B cell (primary cell): ENCODE measurements around the gene RSPRY1. TPM values are rescaled to one million over a fixed set of nuclear protein-coding genes. Genes with fewer than 3 reads are reported as not detected.
A peak's percentile ranks its signal among the peaks of the same experiment; 100 is the strongest.

Experiments used
- ATAC-seq: fragments of 200-7000 bp; cut with Tn5 transposase; one replicate; pipeline ENCODE4 v1.10.0; 2021; ENCODE audit warnings: low read depth, mild to moderate bottlenecking, moderate number of reproducible peaks, moderate library complexity
- CTCF ChIA-PET: fragments of 350-600 bp; sonication (Branson Sonifier 250); formaldehyde crosslinking; loops from one replicate; lab custom pipeline; 2021; ENCODE audit warnings: antibody characterized with exemption, inconsistent platforms; lab: Charles Lee
- POLR2A ChIA-PET: fragments of 350-600 bp; sonication (Branson Sonifier 250); formaldehyde crosslinking; loops from one replicate; lab custom pipeline; 2021; ENCODE audit warnings: antibody characterized with exemption; lab: Charles Lee
- DNase-seq: peaks from one replicate; pipeline ENCODE4 v3.0.0; 2013
- H2AFZ ChIP-seq: 2 replicates; pipeline ENCODE4 v1.6.1; 2012; ENCODE audit warnings: mild to moderate bottlenecking, low read depth, low read length; ENCODE audit not compliant: insufficient read depth, poor library complexity, severe bottlenecking
- H3K27ac ChIP-seq, 2 donors: 1 replicate in 1 of 2; 2 replicates in 1 of 2; pipeline ENCODE4 v1.5.1; 2012 to 2013; ENCODE audit warnings: low read length in 2 of 2, mild to moderate bottlenecking in 2 of 2, moderate library complexity in 1 of 2
- H3K27me3 ChIP-seq, 4 experiments: fragments of 200-600 bp in 1 of 4; sonication (generic) in 1 of 4; replicated peaks in 1 of 4; 1 replicate in 2 of 4; 2 replicates in 2 of 4; pipeline versions ENCODE4 v1.6.1 to v1.7.0; 2013 to 2016; ENCODE audit warnings: low read length in 3 of 4, mild to moderate bottlenecking in 2 of 4, mixed read lengths in 1 of 4, moderate library complexity in 1 of 4; ENCODE audit not compliant: insufficient read depth in 4 of 4, control insufficient read depth in 3 of 4; ENCODE audit errors: control extremely low read depth in 1 of 4
- H3K36me3 ChIP-seq, 2 experiments: replicated peaks in 1 of 2; 1 replicate in 1 of 2; 2 replicates in 1 of 2; pipeline versions ENCODE4 v1.6.1 to v1.7.1; 2013; ENCODE audit warnings: low read length in 1 of 2; ENCODE audit not compliant: insufficient read depth in 2 of 2, control insufficient read depth in 1 of 2; ENCODE audit errors: control extremely low read depth in 1 of 2, extremely low read depth in 1 of 2
- H3K4me1 ChIP-seq, 2 donors: fragments of 200-600 bp in 1 of 2; sonication (generic) in 1 of 2; 1 replicate in 1 of 2; 2 replicates in 1 of 2; pipeline versions ENCODE4 v1.5.1 to v1.6.1; 2013 to 2017; ENCODE audit warnings: low read length in 2 of 2; ENCODE audit not compliant: control insufficient read depth in 2 of 2, insufficient read depth in 2 of 2
- H3K4me2 ChIP-seq: replicated peaks from 2 replicates; pipeline ENCODE3; 2012; ENCODE audit warnings: mild to moderate bottlenecking, low read depth, low read length; ENCODE audit not compliant: poor library complexity, severe bottlenecking
- H3K4me3 ChIP-seq, 5 experiments: fragments of 200-600 bp in 1 of 5; sonication (generic) in 1 of 5; 1 replicate in 3 of 5; 2 replicates in 2 of 5; pipeline versions ENCODE4 v1.5.1 to v1.7.0; 2011 to 2016; ENCODE audit warnings: low read length in 4 of 5, mild to moderate bottlenecking in 4 of 5, low read depth in 2 of 5, control low read depth in 1 of 5, moderate library complexity in 1 of 5; ENCODE audit not compliant: insufficient read depth in 1 of 5; ENCODE audit errors: control extremely low read depth in 1 of 5, extremely low read depth in 1 of 5
- H3K79me2 ChIP-seq: fragments of 200-600 bp; sonication (generic); one replicate; pipeline ENCODE4 v1.6.0; 2016; ENCODE audit warnings: low read length; ENCODE audit not compliant: control insufficient read depth, insufficient read depth
- H3K9ac ChIP-seq: fragments of 200-600 bp; sonication (generic); 2 replicates; pipeline ENCODE4 v1.6.1; 2017; ENCODE audit warnings: mild to moderate bottlenecking, low read length, moderate library complexity
- H3K9me3 ChIP-seq, 3 donors: one replicate each; pipeline versions ENCODE4 v1.6.1 to v1.7.1; 2013; ENCODE audit warnings: low read length in 2 of 3; ENCODE audit not compliant: control insufficient read depth in 2 of 3, insufficient read depth in 1 of 3; ENCODE audit errors: control extremely low read depth in 1 of 3
- H4K20me1 ChIP-seq: 2 replicates; pipeline ENCODE4 v1.6.0; 2012; ENCODE audit warnings: mild to moderate bottlenecking, low read length; ENCODE audit not compliant: insufficient read depth, control insufficient read depth, poor library complexity, severe bottlenecking
- H3K27ac Mint-ChIP-seq: one replicate; pipeline ENCODE4 v1.8.0; 2021; ENCODE audit warnings: mixed read lengths
- H3K27me3 Mint-ChIP-seq: one replicate; pipeline ENCODE4 v1.8.0; 2021; ENCODE audit warnings: mixed read lengths
- H3K4me1 Mint-ChIP-seq: one replicate; pipeline ENCODE4 v1.8.0; 2021; ENCODE audit warnings: mixed read lengths
- H3K4me3 Mint-ChIP-seq: one replicate; pipeline ENCODE4 v1.8.0; 2021; ENCODE audit warnings: mixed read lengths
- H3K9me3 Mint-ChIP-seq: one replicate; pipeline ENCODE4 v1.8.0; 2022; ENCODE audit warnings: mixed read lengths; ENCODE audit not compliant: insufficient read depth
- EZH2 ChIP-seq: IDR thresholded peaks from 2 replicates; pipeline ENCODE4 v1.6.1; 2012; ENCODE audit warnings: borderline replicate concordance, low read depth, mild to moderate bottlenecking, moderate library complexity, low read length; ENCODE audit not compliant: insufficient read depth, poor library complexity, severe bottlenecking
- WGBS: methylation state at CpG from one replicate; pipeline ENCODE4 v1.1.5; 2013; ENCODE audit warnings: missing lambda C conversion rate; ENCODE audit not compliant: insufficient coverage; 5-methylcytosine and 5-hydroxymethylcytosine counted together
- intact Hi-C: fragments of 100-400 bp; cut with micrococcal nuclease; formaldehyde crosslinking; loops from one replicate; pipeline ENCODE4 v1.10.0; 2022
- polyA plus RNA-seq: library from polyadenylated mRNA; depleted of rRNA; stranded (reverse); fragments of >200 nt; gene quantifications from 2 replicates; pipeline ENCODE4 v1.2.3, GENCODE V29; 2012
- total RNA-seq, 2 donors: library from RNA; stranded (reverse); fragments of 120-200 nt in 1 of 2; gene quantifications; 1 replicate in 1 of 2; 2 replicates in 1 of 2; pipeline versions ENCODE4 v1.2.3 to v1.2.4, GENCODE V29; 2013 to 2022
- TF ChIP-seq, protein P1 (sequence below): fragments of 200-600 bp; IDR thresholded peaks from one replicate; pipeline ENCODE4 v1.8.0; 2022; ENCODE audit warnings: antibody characterized with exemption, mild to moderate bottlenecking

Gene RSPRY1
- total and polyA plus RNA-seq, 2 donors (not counting 1 experiment from before 2014, with no cell fraction given), result 9.6 to 38.4 TPM

DNA sequence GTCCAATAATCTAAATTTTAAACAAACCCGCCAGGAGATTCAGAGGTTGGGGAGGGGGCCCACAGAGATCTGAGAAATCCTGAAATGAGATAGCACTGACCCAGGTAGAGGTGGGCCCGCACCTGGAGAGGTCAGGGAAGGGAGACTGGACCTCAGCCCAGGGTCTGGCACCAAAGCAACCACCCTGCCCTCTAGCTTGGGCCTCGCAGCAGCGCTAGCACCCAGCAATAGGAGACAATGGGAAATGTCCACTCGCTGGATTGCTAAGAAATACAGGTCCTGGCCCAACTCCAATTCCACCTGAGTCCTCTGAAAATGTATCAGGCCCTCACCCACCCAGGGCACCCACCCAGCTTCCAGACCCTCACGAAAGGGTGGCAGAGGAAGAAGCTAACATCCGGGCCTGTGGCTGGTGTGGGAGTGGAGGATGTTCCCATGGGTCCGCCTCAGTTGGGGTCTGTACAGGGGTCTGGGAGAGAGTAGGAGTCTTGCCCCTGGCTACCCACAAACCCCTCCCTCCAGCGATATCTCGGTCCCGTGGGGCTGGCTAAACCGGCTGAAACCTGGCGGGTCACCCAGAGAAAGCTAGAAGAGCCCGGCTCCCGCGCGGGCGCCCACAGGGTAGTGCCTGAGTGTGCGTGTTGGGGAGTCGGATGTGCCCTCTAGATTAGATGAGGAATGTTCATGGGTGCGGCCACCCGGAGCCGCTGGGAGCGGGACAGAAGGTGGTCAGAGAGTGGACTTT, 97.3 kb downstream of the RSPRY1 start:
- Mint-ChIP-seq H3K27ac (no peak overlapping the region), H3K4me3 (peak overlapping the region; percentile 78), H3K27me3 (peaks cover 34% of the 10 kb centered on the region), H3K9me3 (no peaks in the 10 kb centered on the region), H3K4me1 (peaks cover 11% of the 10 kb centered on the region)
- H3K4me2 ChIP-seq, result peak overlapping the region; percentile 97
- WGBS, result 77% methylated on average over 17 of the region's 24 CpGs
- intact Hi-C loops, result no loop called here
- H4K20me1 ChIP-seq, result no peaks in the 10 kb centered on the region
- H3K4me1 ChIP-seq, result peaks cover 12 to 16% of the 10 kb centered on the region in 2 donors
- H3K9ac ChIP-seq, result no peak overlapping the region
- no peaks in the 10 kb centered on the region for H3K36me3 ChIP-seq
- peaks cover 0 to 36% (median 18%) of the 10 kb centered on the region in 4 experiments for H3K27me3 ChIP-seq
- TF ChIP-seq, protein P1, sequence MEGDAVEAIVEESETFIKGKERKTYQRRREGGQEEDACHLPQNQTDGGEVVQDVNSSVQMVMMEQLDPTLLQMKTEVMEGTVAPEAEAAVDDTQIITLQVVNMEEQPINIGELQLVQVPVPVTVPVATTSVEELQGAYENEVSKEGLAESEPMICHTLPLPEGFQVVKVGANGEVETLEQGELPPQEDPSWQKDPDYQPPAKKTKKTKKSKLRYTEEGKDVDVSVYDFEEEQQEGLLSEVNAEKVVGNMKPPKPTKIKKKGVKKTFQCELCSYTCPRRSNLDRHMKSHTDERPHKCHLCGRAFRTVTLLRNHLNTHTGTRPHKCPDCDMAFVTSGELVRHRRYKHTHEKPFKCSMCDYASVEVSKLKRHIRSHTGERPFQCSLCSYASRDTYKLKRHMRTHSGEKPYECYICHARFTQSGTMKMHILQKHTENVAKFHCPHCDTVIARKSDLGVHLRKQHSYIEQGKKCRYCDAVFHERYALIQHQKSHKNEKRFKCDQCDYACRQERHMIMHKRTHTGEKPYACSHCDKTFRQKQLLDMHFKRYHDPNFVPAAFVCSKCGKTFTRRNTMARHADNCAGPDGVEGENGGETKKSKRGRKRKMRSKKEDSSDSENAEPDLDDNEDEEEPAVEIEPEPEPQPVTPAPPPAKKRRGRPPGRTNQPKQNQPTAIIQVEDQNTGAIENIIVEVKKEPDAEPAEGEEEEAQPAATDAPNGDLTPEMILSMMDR, result no peak
- TF ChIP-seq EZH2, result no peak
- POLR2A ChIA-PET, result no interaction called here
- no peak overlapping the region for H3K27ac ChIP-seq
- ATAC-seq (no peak), DNase-seq (no peak)
- peaks cover 0 to 5% (median 0%) of the 10 kb centered on the region in 3 donors for H3K9me3 ChIP-seq
- H2AFZ ChIP-seq, result peak overlapping the region; percentile 76
- H3K79me2 ChIP-seq, result no peaks in the 10 kb centered on the region
- H3K4me3 ChIP-seq, result no peak overlapping the region
- CTCF ChIA-PET, result no interaction called here

DNA sequence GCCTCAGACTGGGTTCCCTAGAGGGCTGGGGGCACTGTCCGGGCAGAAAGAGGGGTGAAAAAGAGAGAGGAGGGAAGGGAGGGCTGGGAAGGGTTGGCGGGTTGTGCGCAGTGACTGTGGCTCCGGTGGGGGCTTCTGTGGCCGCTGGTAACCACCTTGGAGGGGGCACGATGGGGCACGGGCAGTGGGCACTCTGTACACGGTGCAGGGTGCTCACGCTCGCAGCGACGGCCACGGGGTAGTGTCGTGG, 97.8 kb downstream of the RSPRY1 start:
- TF ChIP-seq, protein P1, result no peak
- Histone ChIP-seq H3K79me2 (no peaks in the 10 kb centered on the region), H3K4me1 (peaks cover 12 to 16% of the 10 kb centered on the region in 2 donors), H3K27me3 (peaks cover 0 to 36% (median 18%) of the 10 kb centered on the region in 4 experiments), H4K20me1 (no peaks in the 10 kb centered on the region), H2AFZ (peak overlapping the region; percentile 76), H3K27ac (no peak overlapping the region), H3K36me3 (no peaks in the 10 kb centered on the region), H3K4me3 (peak overlapping the region in 4 of 5 experiments; percentile 17 to 64 (median 53)), H3K9ac (peak overlapping the region; percentile 73), H3K9me3 (peaks cover 0 to 5% (median 0%) of the 10 kb centered on the region in 3 donors), H3K4me2 (peak overlapping the region; percentile 97)
- 24% methylated on average over 14 of the region's 14 CpGs for WGBS
- intact Hi-C loops, result loop anchor here (1.0 kb wide), 1 partner anchor 15 kb away; no protein-coding TSS in a partner anchor
- Mint-ChIP-seq H3K27ac (no peak overlapping the region), H3K9me3 (no peaks in the 10 kb centered on the region), H3K4me3 (peak overlapping the region; percentile 78), H3K4me1 (peaks cover 11% of the 10 kb centered on the region), H3K27me3 (peaks cover 34% of the 10 kb centered on the region)
- ChIA-PET POLR2A (no interaction called here), CTCF (no interaction called here)
- no peak for ATAC-seq
- DNase-seq, result no peak
